ENCODE measurements around the gene TRABD2B. TPM values are rescaled to one million over a fixed set of nuclear protein-coding genes. Genes with fewer than 3 reads are reported as not detected.

TRABD2B gene
- total and polyA plus RNA-seq, 4 donors, result 0.28 to 2.6 (median 1.3) TPM

- peaks cover 0 to 25% (median 14%) of the 10 kb centered on the region in 4 donors for H3K4me1 ChIP-seq (ENCODE audit: control insufficient read depth in 4 of 4, insufficient read depth in 4 of 4, low read length in 3 of 4)
- no peak overlapping the region for H3K4me3 ChIP-seq (ENCODE audit: low read depth in 1 of 3, low read length in 3 of 3)
- H3K9ac ChIP-seq (ENCODE audit: low read depth in 1 of 2, low read length in 2 of 2), result no peak overlapping the region
- 91% methylated on average over 6 of the region's 6 CpGs for WGBS
- no peak for DNase-seq (ENCODE audit: low spot score)
- TF ChIP-seq NR2F2 (IDR thresholded peaks at IDR 0.05) (no peak), RXRA (IDR thresholded peaks at IDR 0.05) (no peak), GABPA (IDR thresholded peaks at IDR 0.05 in 1 of 2, conservative IDR thresholded peaks at IDR 0.05 in 1 of 2) (no peak), FOXA1 (IDR thresholded peaks at IDR 0.05) (no peak), JUND (IDR thresholded peaks at IDR 0.05) (no peak), SP1 (IDR thresholded peaks at IDR 0.05) (no peak), YY1 (IDR thresholded peaks at IDR 0.05) (no peak)
- TF ChIP-seq, protein P1, sequence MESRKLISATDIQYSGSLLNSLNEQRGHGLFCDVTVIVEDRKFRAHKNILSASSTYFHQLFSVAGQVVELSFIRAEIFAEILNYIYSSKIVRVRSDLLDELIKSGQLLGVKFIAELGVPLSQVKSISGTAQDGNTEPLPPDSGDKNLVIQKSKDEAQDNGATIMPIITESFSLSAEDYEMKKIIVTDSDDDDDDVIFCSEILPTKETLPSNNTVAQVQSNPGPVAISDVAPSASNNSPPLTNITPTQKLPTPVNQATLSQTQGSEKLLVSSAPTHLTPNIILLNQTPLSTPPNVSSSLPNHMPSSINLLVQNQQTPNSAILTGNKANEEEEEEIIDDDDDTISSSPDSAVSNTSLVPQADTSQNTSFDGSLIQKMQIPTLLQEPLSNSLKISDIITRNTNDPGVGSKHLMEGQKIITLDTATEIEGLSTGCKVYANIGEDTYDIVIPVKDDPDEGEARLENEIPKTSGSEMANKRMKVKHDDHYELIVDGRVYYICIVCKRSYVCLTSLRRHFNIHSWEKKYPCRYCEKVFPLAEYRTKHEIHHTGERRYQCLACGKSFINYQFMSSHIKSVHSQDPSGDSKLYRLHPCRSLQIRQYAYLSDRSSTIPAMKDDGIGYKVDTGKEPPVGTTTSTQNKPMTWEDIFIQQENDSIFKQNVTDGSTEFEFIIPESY (IDR thresholded peaks at IDR 0.05), result no peak
- H3K27me3 ChIP-seq (ENCODE audit: control insufficient read depth in 4 of 4, insufficient read depth in 4 of 4, low read length in 3 of 4), result no peaks in the 10 kb centered on the region
- H3K36me3 ChIP-seq (ENCODE audit: control insufficient read depth in 4 of 4, insufficient read depth in 3 of 4, low read depth in 1 of 4, low read length in 3 of 4), result no peaks in the 10 kb centered on the region
- no peaks in the 10 kb centered on the region for H3K9me3 ChIP-seq (ENCODE audit: control insufficient read depth in 4 of 4, low read length in 3 of 4)
- H3K27ac ChIP-seq (ENCODE audit: low read depth in 1 of 2, low read length in 2 of 2), result no peak overlapping the region
Measured at GRCh38 chr1:47947531-47947930, 49.7 kb downstream of the TRABD2B start.

- H3K27ac ChIP-seq (ENCODE audit: low read depth in 1 of 2, low read length in 2 of 2), result no peak overlapping the region
Measured at GRCh38 chr1:47944561-47944960, 52.6 kb downstream of the TRABD2B start.

More at GRCh38 chr1:47944561-47944960, 52.6 kb downstream of the TRABD2B start:
- H3K4me3 ChIP-seq (ENCODE audit: low read depth in 1 of 3, low read length in 3 of 3), result no peak overlapping the region
- H3K4me1 ChIP-seq (ENCODE audit: control insufficient read depth in 4 of 4, insufficient read depth in 4 of 4, low read length in 3 of 4), result peaks cover 3 to 42% (median 30%) of the 10 kb centered on the region in 4 donors
- H3K9ac ChIP-seq (ENCODE audit: low read depth in 1 of 2, low read length in 2 of 2), result no peak overlapping the region
- 44% methylated on average over 4 of the region's 4 CpGs for WGBS
- TF ChIP-seq RXRA (IDR thresholded peaks at IDR 0.05) (no peak), HNF4A (conservative IDR thresholded peaks at IDR 0.05) (no peak), YY1 (IDR thresholded peaks at IDR 0.05) (no peak), FOXA1 (IDR thresholded peaks at IDR 0.05) (no peak), TAF1 (conservative IDR thresholded peaks at IDR 0.05) (no peak), EGR1 (IDR thresholded peaks at IDR 0.05; ENCODE audit: low read depth in 2 of 2) (no peak), NR2F2 (IDR thresholded peaks at IDR 0.05) (no peak), HNF4G (IDR thresholded peaks at IDR 0.05) (no peak), SP1 (IDR thresholded peaks at IDR 0.05) (no peak), GABPA (IDR thresholded peaks at IDR 0.05 in 1 of 2, conservative IDR thresholded peaks at IDR 0.05 in 1 of 2) (no peak), RAD21 (IDR thresholded peaks at IDR 0.05) (no peak), REST (IDR thresholded peaks at IDR 0.05) (no peak), ATF3 (IDR thresholded peaks at IDR 0.05) (no peak)
- TF ChIP-seq, protein P2, sequence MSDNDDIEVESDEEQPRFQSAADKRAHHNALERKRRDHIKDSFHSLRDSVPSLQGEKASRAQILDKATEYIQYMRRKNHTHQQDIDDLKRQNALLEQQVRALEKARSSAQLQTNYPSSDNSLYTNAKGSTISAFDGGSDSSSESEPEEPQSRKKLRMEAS (IDR thresholded peaks at IDR 0.05), result no peak
- TF ChIP-seq, protein P1 (IDR thresholded peaks at IDR 0.05), result no peak
- H3K27me3 ChIP-seq (ENCODE audit: control insufficient read depth in 4 of 4, insufficient read depth in 4 of 4, low read length in 3 of 4), result no peaks in the 10 kb centered on the region
- H3K9me3 ChIP-seq (ENCODE audit: control insufficient read depth in 4 of 4, low read length in 3 of 4), result no peaks in the 10 kb centered on the region
- no peak for DNase-seq (ENCODE audit: low spot score)
- H3K36me3 ChIP-seq (ENCODE audit: control insufficient read depth in 4 of 4, insufficient read depth in 3 of 4, low read depth in 1 of 4, low read length in 3 of 4), result no peaks in the 10 kb centered on the region
